ENCODE results near the gene SEMA3F. TPM values are rescaled to one million over a fixed set of nuclear protein-coding genes. Genes with fewer than 3 reads are reported as not detected.

Gene SEMA3F
- total RNA-seq, 2 donors from 2014 or later: 6.3 to 18.7 TPM

GRCh38 chr3:50172626-50173220, 17.6 kb downstream of the SEMA3F start:
- no peak for DNase-seq (ENCODE audit: low spot score)
- H3K27ac ChIP-seq: no peak overlapping the region
- H3K9me3 ChIP-seq: no peaks in the 10 kb centered on the region
- peaks cover 0 to 52% of the 10 kb centered on the region in 2 donors for H3K4me1 ChIP-seq
- H3K4me3 ChIP-seq: no peak overlapping the region
- H3K27me3 ChIP-seq: no peaks in the 10 kb centered on the region
- no peaks in the 10 kb centered on the region for H3K36me3 ChIP-seq
- TF ChIP-seq CTCF (IDR thresholded peaks at IDR 0.05): no peak

GRCh38 chr3:50173685-50174516, 18.8 kb downstream of the SEMA3F start:
- no peak for TF ChIP-seq CTCF (IDR thresholded peaks at IDR 0.05)
- Histone ChIP-seq H3K4me1 (peaks cover 0 to 40% of the 10 kb centered on the region in 2 donors), H3K27me3 (no peaks in the 10 kb centered on the region), H3K9me3 (no peaks in the 10 kb centered on the region), H3K4me3 (no peak overlapping the region), H3K27ac (no peak overlapping the region), H3K36me3 (no peaks in the 10 kb centered on the region)
- DNase-seq (ENCODE audit: low spot score): no peak

- Histone ChIP-seq H3K4me3 (no peak overlapping the region), H3K27ac (no peak overlapping the region), H3K9me3 (no peaks in the 10 kb centered on the region), H3K36me3 (no peaks in the 10 kb centered on the region), H3K4me1 (peaks cover 0 to 34% of the 10 kb centered on the region in 2 donors), H3K27me3 (no peaks in the 10 kb centered on the region)
- TF ChIP-seq CTCF (IDR thresholded peaks at IDR 0.05): no peak
- DNase-seq (ENCODE audit: low spot score): no peak
These were observed 19.4 kb downstream of the SEMA3F start for GRCh38 chr3:50174517-50174895.

- Histone ChIP-seq H3K4me3 (no peak overlapping the region), H3K36me3 (no peaks in the 10 kb centered on the region), H3K27ac (no peak overlapping the region), H3K27me3 (no peaks in the 10 kb centered on the region), H3K4me1 (peaks cover 0 to 29% of the 10 kb centered on the region in 2 donors), H3K9me3 (no peaks in the 10 kb centered on the region)
- TF ChIP-seq CTCF (IDR thresholded peaks at IDR 0.05): no peak
- no peak for DNase-seq (ENCODE audit: low spot score)
These were observed 19.9 kb downstream of the SEMA3F start for GRCh38 chr3:50174947-50175524.

- H3K27ac ChIP-seq: no peak overlapping the region
- no peak for TF ChIP-seq CTCF (IDR thresholded peaks at IDR 0.05)
- H3K4me3 ChIP-seq: no peak overlapping the region
- peaks cover 0 to 7% of the 10 kb centered on the region in 2 donors for H3K4me1 ChIP-seq
- no peaks in the 10 kb centered on the region for H3K36me3 ChIP-seq
- no peaks in the 10 kb centered on the region for H3K9me3 ChIP-seq
- H3K27me3 ChIP-seq: no peaks in the 10 kb centered on the region
- DNase-seq (ENCODE audit: low spot score): no peak
These were observed 22.2 kb downstream of the SEMA3F start for GRCh38 chr3:50177346-50177745.

All from right atrium auricular region (tissue), 2 donors.